HEK293 (cell line): ENCODE results near the gene LCOR.

ENCODE experiments used
- CTCF ChIA-PET: fragments of 350-600 bp; formaldehyde crosslinking; extraction: SDS; loops from one replicate; lab custom pipeline; 2021; ENCODE audit warnings: antibody characterized with exemption; lab: Yijun Ruan, JAX
- POLR2A ChIA-PET: fragments of 300-600 bp; formaldehyde crosslinking; extraction: SDS; loops from one replicate; lab custom pipeline; 2020; ENCODE audit warnings: antibody characterized with exemption, inconsistent platforms; lab: Yijun Ruan, JAX
- H3K27ac ChIP-seq: fragments of 200-500 bp; sonication (Bioruptor generic); 2 replicates; pipeline ENCODE4 v1.5.1; 2014; ENCODE audit warnings: low read depth, low read length, control low read depth, inconsistent platforms; ENCODE audit errors: extremely low read depth
- H3K36me3 ChIP-seq, 2 experiments: fragments of 200-500 bp in 1 of 2; sonication (Bioruptor generic) in 1 of 2; 1 replicate in 1 of 2; 2 replicates in 1 of 2; pipeline ENCODE4 v1.5.1; 2014 to 2017; ENCODE audit warnings: inconsistent platforms in 2 of 2, low read length in 2 of 2; ENCODE audit not compliant: control insufficient read depth in 2 of 2, insufficient read depth in 1 of 2
- H3K4me1 ChIP-seq: fragments of 200-500 bp; sonication (Bioruptor generic); 2 replicates; pipeline ENCODE4 v1.5.1; 2014; ENCODE audit warnings: mild to moderate bottlenecking, low read length, inconsistent platforms; ENCODE audit not compliant: control insufficient read depth, insufficient read depth
- H3K4me3 ChIP-seq: 2 replicates; pipeline ENCODE4 v1.5.1; 2011; ENCODE audit warnings: low read depth, mild to moderate bottlenecking, control low read depth, low read length, moderate library complexity
- H3K9me3 ChIP-seq: fragments of 200-500 bp; sonication (Bioruptor generic); 2 replicates; pipeline ENCODE4 v1.5.1; 2014; ENCODE audit warnings: low read depth, low read length, inconsistent platforms; ENCODE audit not compliant: control insufficient read depth, insufficient read depth
- OVOL3 ChIP-seq: fragments of 450-650 bp; formaldehyde crosslinking; IDR thresholded peaks from 2 replicates; pipeline ENCODE4 v1.5.1; 2016; ENCODE audit warnings: missing biosample characterization, missing genetic modification characterization
- PRDM1 ChIP-seq: fragments of 450-650 bp; formaldehyde crosslinking; IDR thresholded peaks from 2 replicates; pipeline ENCODE4; 2016; ENCODE audit warnings: missing biosample characterization, missing genetic modification characterization
- ZEB2 ChIP-seq: fragments of 450-650 bp; formaldehyde crosslinking; IDR thresholded peaks from 2 replicates; pipeline ENCODE4 v1.5.1; 2016; ENCODE audit warnings: missing biosample characterization, missing genetic modification characterization
- ZNF202 ChIP-seq: fragments of 450-650 bp; formaldehyde crosslinking; IDR thresholded peaks from 2 replicates; pipeline ENCODE4 v1.5.1; 2016; ENCODE audit warnings: missing biosample characterization, missing genetic modification characterization, borderline replicate concordance
- ZNF26 ChIP-seq: fragments of 450-650 bp; formaldehyde crosslinking; IDR thresholded peaks from 2 replicates; pipeline ENCODE4 v1.5.1; 2016; ENCODE audit warnings: missing biosample characterization, missing genetic modification characterization
- ZNF354C ChIP-seq: fragments of 450-650 bp; formaldehyde crosslinking; IDR thresholded peaks from 2 replicates; pipeline ENCODE4 v1.5.1; 2016; ENCODE audit warnings: missing biosample characterization, missing genetic modification characterization, low read depth, borderline replicate concordance
- ZNF366 ChIP-seq: fragments of 450-650 bp; formaldehyde crosslinking; conservative IDR thresholded peaks from 2 replicates; pipeline ENCODE4 v1.5.1; 2016; ENCODE audit warnings: missing biosample characterization, missing genetic modification characterization
- ZNF398 ChIP-seq: fragments of 450-650 bp; formaldehyde crosslinking; IDR thresholded peaks from 2 replicates; pipeline ENCODE4 v1.5.1; 2017; ENCODE audit warnings: missing biosample characterization, missing genetic modification characterization
- ZNF449 ChIP-seq: fragments of 450-650 bp; formaldehyde crosslinking; IDR thresholded peaks from 2 replicates; pipeline ENCODE4 v1.5.1; 2017; ENCODE audit warnings: missing biosample characterization, mild to moderate bottlenecking, missing genetic modification characterization, moderate library complexity
- ZNF677 ChIP-seq: fragments of 450-650 bp; IDR thresholded peaks from 2 replicates; pipeline ENCODE4 v1.5.0; 2018; ENCODE audit warnings: missing biosample characterization, mild to moderate bottlenecking, missing genetic modification characterization, moderate library complexity
- ZNF777 ChIP-seq: fragments of 450-650 bp; formaldehyde crosslinking; IDR thresholded peaks from 2 replicates; pipeline ENCODE4 v1.5.1; 2017; ENCODE audit warnings: missing biosample characterization, missing genetic modification characterization, borderline replicate concordance
- ZSCAN23 ChIP-seq: fragments of 450-650 bp; formaldehyde crosslinking; IDR thresholded peaks from 2 replicates; pipeline ENCODE4 v1.5.1; 2016; ENCODE audit warnings: missing biosample characterization, missing genetic modification characterization
- ZXDB ChIP-seq: fragments of 450-650 bp; formaldehyde crosslinking; IDR thresholded peaks from 2 replicates; pipeline ENCODE4 v1.5.1; 2016; ENCODE audit warnings: missing biosample characterization, missing genetic modification characterization
- TF ChIP-seq, protein P1 (sequence below): fragments of 450-650 bp; formaldehyde crosslinking; IDR thresholded peaks from 2 replicates; pipeline ENCODE4 v1.5.1; 2017; ENCODE audit warnings: missing biosample characterization, missing genetic modification characterization
- TF ChIP-seq, protein P2 (sequence below): fragments of 450-650 bp; formaldehyde crosslinking; IDR thresholded peaks from 2 replicates; pipeline ENCODE4 v1.5.1; 2016; ENCODE audit warnings: missing biosample characterization, missing genetic modification characterization
- TF ChIP-seq, protein P3 (sequence below): fragments of 450-650 bp; formaldehyde crosslinking; IDR thresholded peaks from 2 replicates; pipeline ENCODE4 v1.5.1; 2017; ENCODE audit warnings: missing biosample characterization, missing genetic modification characterization
- TF ChIP-seq, protein P4 (sequence below): fragments of 450-650 bp; formaldehyde crosslinking; IDR thresholded peaks from 2 replicates; pipeline ENCODE4 v1.5.1; 2016; ENCODE audit warnings: missing biosample characterization, missing genetic modification characterization
- TF ChIP-seq, protein P5 (sequence below): fragments of 450-650 bp; formaldehyde crosslinking; IDR thresholded peaks from 2 replicates; pipeline ENCODE4 v1.5.1; 2016; ENCODE audit warnings: missing biosample characterization, missing genetic modification characterization

The LCOR gene

GRCh38 chr10:96863922-96864543 lies 31.9 kb downstream of the LCOR start:
- Histone ChIP-seq H3K4me3 (no peak overlapping the region), H3K27ac (no peak overlapping the region), H3K9me3 (no peaks in the 10 kb centered on the region), H3K4me1 (no peaks in the 10 kb centered on the region), H3K36me3 (peaks cover 0 to 3% of the 10 kb centered on the region in 2 experiments; a peak in 1 of 3 replicates)
- POLR2A ChIA-PET, result interaction anchor here (0.6 kb wide), 1 partner anchor 373 kb away, joined by 11 read pairs; no protein-coding TSS in a partner anchor
- CTCF ChIA-PET, result no interaction called here
- TF ChIP-seq, protein P1, sequence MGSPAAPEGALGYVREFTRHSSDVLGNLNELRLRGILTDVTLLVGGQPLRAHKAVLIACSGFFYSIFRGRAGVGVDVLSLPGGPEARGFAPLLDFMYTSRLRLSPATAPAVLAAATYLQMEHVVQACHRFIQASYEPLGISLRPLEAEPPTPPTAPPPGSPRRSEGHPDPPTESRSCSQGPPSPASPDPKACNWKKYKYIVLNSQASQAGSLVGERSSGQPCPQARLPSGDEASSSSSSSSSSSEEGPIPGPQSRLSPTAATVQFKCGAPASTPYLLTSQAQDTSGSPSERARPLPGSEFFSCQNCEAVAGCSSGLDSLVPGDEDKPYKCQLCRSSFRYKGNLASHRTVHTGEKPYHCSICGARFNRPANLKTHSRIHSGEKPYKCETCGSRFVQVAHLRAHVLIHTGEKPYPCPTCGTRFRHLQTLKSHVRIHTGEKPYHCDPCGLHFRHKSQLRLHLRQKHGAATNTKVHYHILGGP (tag by site-specific recombination), result no peak
- TF ChIP-seq ZNF777 (tag by site-specific recombination) (no peak), ZNF366 (tag by site-specific recombination) (peak; percentile 78), PRDM1 (tag by site-specific recombination) (0 out of 2 replicates have a peak, but pooled peaks have one; percentile 20), ZNF449 (tag by site-specific recombination) (0 out of 2 replicates have a peak, but pooled peaks have one; percentile 36), ZNF677 (tag by site-specific recombination) (no peak), ZSCAN23 (tag by site-specific recombination) (no peak), ZXDB (tag by site-specific recombination) (0 out of 2 replicates have a peak, but pooled peaks have one; percentile 11), ZEB2 (tag by site-specific recombination) (0 out of 2 replicates have a peak, but pooled peaks have one; percentile 8), ZNF398 (tag by site-specific recombination) (no peak), ZNF202 (tag by site-specific recombination) (no peak), OVOL3 (tag by site-specific recombination) (no peak), ZNF354C (tag by site-specific recombination) (no peak), ZNF26 (no peak)
- TF ChIP-seq, protein P2, sequence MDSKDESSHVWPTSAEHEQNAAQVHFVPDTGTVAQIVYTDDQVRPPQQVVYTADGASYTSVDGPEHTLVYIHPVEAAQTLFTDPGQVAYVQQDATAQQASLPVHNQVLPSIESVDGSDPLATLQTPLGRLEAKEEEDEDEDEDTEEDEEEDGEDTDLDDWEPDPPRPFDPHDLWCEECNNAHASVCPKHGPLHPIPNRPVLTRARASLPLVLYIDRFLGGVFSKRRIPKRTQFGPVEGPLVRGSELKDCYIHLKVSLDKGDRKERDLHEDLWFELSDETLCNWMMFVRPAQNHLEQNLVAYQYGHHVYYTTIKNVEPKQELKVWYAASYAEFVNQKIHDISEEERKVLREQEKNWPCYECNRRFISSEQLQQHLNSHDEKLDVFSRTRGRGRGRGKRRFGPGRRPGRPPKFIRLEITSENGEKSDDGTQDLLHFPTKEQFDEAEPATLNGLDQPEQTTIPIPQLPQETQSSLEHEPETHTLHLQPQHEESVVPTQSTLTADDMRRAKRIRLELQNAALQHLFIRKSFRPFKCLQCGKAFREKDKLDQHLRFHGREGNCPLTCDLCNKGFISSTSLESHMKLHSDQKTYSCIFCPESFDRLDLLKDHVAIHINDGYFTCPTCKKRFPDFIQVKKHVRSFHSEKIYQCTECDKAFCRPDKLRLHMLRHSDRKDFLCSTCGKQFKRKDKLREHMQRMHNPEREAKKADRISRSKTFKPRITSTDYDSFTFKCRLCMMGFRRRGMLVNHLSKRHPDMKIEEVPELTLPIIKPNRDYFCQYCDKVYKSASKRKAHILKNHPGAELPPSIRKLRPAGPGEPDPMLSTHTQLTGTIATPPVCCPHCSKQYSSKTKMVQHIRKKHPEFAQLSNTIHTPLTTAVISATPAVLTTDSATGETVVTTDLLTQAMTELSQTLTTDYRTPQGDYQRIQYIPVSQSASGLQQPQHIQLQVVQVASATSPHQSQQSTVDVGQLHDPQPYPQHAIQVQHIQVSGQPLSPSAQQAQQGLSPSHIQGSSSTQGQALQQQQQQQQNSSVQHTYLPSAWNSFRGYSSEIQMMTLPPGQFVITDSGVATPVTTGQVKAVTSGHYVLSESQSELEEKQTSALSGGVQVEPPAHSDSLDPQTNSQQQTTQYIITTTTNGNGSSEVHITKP, result peak; percentile 41; the same call in 1 of the 2 replicates
- TF ChIP-seq, protein P3, sequence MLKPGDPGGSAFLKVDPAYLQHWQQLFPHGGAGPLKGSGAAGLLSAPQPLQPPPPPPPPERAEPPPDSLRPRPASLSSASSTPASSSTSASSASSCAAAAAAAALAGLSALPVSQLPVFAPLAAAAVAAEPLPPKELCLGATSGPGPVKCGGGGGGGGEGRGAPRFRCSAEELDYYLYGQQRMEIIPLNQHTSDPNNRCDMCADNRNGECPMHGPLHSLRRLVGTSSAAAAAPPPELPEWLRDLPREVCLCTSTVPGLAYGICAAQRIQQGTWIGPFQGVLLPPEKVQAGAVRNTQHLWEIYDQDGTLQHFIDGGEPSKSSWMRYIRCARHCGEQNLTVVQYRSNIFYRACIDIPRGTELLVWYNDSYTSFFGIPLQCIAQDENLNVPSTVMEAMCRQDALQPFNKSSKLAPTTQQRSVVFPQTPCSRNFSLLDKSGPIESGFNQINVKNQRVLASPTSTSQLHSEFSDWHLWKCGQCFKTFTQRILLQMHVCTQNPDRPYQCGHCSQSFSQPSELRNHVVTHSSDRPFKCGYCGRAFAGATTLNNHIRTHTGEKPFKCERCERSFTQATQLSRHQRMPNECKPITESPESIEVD, result peak; percentile 63
- TF ChIP-seq, protein P4, sequence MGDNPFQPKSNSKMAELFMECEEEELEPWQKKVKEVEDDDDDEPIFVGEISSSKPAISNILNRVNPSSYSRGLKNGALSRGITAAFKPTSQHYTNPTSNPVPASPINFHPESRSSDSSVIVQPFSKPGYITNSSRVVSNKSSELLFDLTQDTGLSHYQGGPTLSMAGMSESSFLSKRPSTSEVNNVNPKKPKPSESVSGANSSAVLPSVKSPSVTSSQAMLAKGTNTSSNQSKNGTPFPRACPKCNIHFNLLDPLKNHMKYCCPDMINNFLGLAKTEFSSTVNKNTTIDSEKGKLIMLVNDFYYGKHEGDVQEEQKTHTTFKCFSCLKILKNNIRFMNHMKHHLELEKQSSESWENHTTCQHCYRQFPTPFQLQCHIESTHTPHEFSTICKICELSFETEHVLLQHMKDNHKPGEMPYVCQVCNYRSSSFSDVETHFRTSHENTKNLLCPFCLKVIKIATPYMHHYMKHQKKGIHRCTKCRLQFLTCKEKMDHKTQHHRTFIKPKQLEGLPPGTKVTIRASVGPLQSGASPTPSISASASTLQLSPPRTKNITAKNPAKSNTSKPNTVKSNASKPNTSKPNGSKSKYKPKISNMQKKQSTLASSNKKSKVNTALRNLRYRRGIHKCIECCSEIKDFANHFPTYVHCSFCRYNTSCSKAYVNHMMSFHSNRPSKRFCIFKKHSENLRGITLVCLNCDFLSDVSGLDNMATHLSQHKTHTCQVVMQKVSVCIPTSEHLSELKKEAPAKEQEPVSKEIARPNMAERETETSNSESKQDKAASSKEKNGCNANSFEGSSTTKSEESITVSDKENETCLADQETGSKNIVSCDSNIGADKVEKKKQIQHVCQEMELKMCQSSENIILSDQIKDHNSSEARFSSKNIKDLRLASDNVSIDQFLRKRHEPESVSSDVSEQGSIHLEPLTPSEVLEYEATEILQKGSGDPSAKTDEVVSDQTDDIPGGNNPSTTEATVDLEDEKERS (tag by site-specific recombination), result no peak
- TF ChIP-seq, protein P5, sequence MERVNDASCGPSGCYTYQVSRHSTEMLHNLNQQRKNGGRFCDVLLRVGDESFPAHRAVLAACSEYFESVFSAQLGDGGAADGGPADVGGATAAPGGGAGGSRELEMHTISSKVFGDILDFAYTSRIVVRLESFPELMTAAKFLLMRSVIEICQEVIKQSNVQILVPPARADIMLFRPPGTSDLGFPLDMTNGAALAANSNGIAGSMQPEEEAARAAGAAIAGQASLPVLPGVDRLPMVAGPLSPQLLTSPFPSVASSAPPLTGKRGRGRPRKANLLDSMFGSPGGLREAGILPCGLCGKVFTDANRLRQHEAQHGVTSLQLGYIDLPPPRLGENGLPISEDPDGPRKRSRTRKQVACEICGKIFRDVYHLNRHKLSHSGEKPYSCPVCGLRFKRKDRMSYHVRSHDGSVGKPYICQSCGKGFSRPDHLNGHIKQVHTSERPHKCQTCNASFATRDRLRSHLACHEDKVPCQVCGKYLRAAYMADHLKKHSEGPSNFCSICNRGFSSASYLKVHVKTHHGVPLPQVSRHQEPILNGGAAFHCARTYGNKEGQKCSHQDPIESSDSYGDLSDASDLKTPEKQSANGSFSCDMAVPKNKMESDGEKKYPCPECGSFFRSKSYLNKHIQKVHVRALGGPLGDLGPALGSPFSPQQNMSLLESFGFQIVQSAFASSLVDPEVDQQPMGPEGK (tag by site-specific recombination), result no peak
